BJ (cell line): ENCODE data around the gene ALOX12B. TPM values are rescaled to one million over a fixed set of nuclear protein-coding genes. Genes with fewer than 3 reads are reported as not detected.
"Not testable (repeated sequence)": the region's sequence is repeated elsewhere in the genome, so short reads cannot be mapped to it uniquely, and the experiment has no call there.

Experiments
- CTCF ChIA-PET: fragments of 350-600 bp; formaldehyde crosslinking; extraction: SDS; loops from one replicate; lab custom pipeline; 2021; ENCODE audit warnings: antibody characterized with exemption, inconsistent platforms; lab: Yijun Ruan, JAX
- POLR2A ChIA-PET: fragments of 300-600 bp; sonication (Branson Sonifier 250); formaldehyde crosslinking; extraction: SDS; loops from one replicate; lab custom pipeline; 2021; ENCODE audit warnings: antibody characterized with exemption; lab: Charles Lee
- DNase-seq: peaks from one replicate; pipeline ENCODE4 v3.0.0-alpha.2; 2011; ENCODE audit warnings: low read depth
- H3K27me3 ChIP-seq: 2 replicates; pipeline ENCODE4 v1.6.0; 2011; ENCODE audit warnings: low read length; ENCODE audit not compliant: control insufficient read depth, insufficient read depth
- H3K36me3 ChIP-seq: 2 replicates; pipeline ENCODE4 v1.5.1; 2011; ENCODE audit warnings: low read length; ENCODE audit not compliant: control insufficient read depth, insufficient read depth
- H3K4me3 ChIP-seq: 2 replicates; pipeline ENCODE4 v1.5.1; 2011; ENCODE audit warnings: low read depth, mild to moderate bottlenecking, control low read depth, low read length
- CTCF ChIP-seq: IDR thresholded peaks from 2 replicates; pipeline ENCODE4 v1.5.1; 2011; ENCODE audit warnings: low read depth, mild to moderate bottlenecking, control low read depth, inconsistent platforms, low read length, moderate library complexity; ENCODE audit not compliant: insufficient read depth
- polyA plus RNA-seq: library from polyadenylated mRNA; depleted of rRNA; stranded (reverse); fragments of >200 nt; gene quantifications from 2 replicates; pipeline ENCODE4 v1.2.3, GENCODE V29; 2011

Gene ALOX12B
- polyA plus RNA-seq, 1 experiment = not detected

GRCh38 chr17:8062435-8062806 lies 25.1 kb downstream of the ALOX12B start:
- ChIA-PET POLR2A (no interaction called here), CTCF (interaction anchor here (0.8 to 4.7 kb wide), 14 partner anchors 8 to 164 kb away, joined by 3 to 72 read pairs (median 8); partner anchors contain the start of gene ALOXE3)
- no peak for DNase-seq
- no peak for TF ChIP-seq CTCF
- H3K4me3 ChIP-seq = no peak overlapping the region
- no peaks in the 10 kb centered on the region for H3K36me3 ChIP-seq
- H3K27me3 ChIP-seq = peaks cover 44% of the 10 kb centered on the region

GRCh38 chr17:8061851-8062250 lies 25.7 kb downstream of the ALOX12B start:
- H3K36me3 ChIP-seq, DNase-seq, H3K4me3 ChIP-seq, POLR2A ChIA-PET: not testable (repeated sequence)
- CTCF ChIA-PET = interaction anchor here (0.8 to 4.7 kb wide), 17 partner anchors 8 to 318 kb away, joined by 3 to 72 read pairs (median 5); partner anchors contain the start of gene ALOXE3
- peaks cover 42% of the 10 kb centered on the region for H3K27me3 ChIP-seq

GRCh38 chr17:8060274-8060673 lies 27.2 kb downstream of the ALOX12B start:
- peak; percentile 8 for DNase-seq
- ChIA-PET CTCF (interaction anchor here (0.5 to 4.7 kb wide), 46 partner anchors 8 to 1019 kb away, joined by 3 to 72 read pairs (median 4); partner anchors contain the start of genes ALOXE3, RNF227, SLC25A35 and WRAP53), POLR2A (no interaction called here)
- TF ChIP-seq CTCF = peak; percentile 70
- no peaks in the 10 kb centered on the region for H3K36me3 ChIP-seq
- H3K4me3 ChIP-seq = no peak overlapping the region
- H3K27me3 ChIP-seq = peaks cover 40% of the 10 kb centered on the region

GRCh38 chr17:8059131-8059530 lies 28.4 kb downstream of the ALOX12B start:
- DNase-seq = no peak
- no peaks in the 10 kb centered on the region for H3K36me3 ChIP-seq
- no peak for TF ChIP-seq CTCF
- H3K4me3 ChIP-seq = no peak overlapping the region
- ChIA-PET CTCF (interaction anchor here (0.8 to 4.7 kb wide), 17 partner anchors 11 to 234 kb away, joined by 3 to 72 read pairs (median 14); partner anchors contain the start of gene KDM6B), POLR2A (no interaction called here)
- H3K27me3 ChIP-seq = peaks cover 32% of the 10 kb centered on the region

- H3K36me3 ChIP-seq = no peaks in the 10 kb centered on the region
- no peak overlapping the region for H3K4me3 ChIP-seq
- POLR2A ChIA-PET = no interaction called here
- CTCF ChIA-PET = interaction anchor here (0.6 to 4.7 kb wide), 55 partner anchors 11 to 371 kb away, joined by 3 to 33 read pairs (median 4); partner anchors contain the start of genes ALOX15B, CNTROB, KDM6B and TP53
- DNase-seq = peak; percentile 15
- peaks cover 23% of the 10 kb centered on the region for H3K27me3 ChIP-seq
- peak; percentile 69 for TF ChIP-seq CTCF
Measured at GRCh38 chr17:8057691-8058114, 29.8 kb downstream of the ALOX12B start.
